ENCODE measurements around the gene GALK2. TPM values are rescaled to one million over a fixed set of nuclear protein-coding genes. Genes with fewer than 3 reads are reported as not detected.

The GALK2 gene
- total RNA-seq, 1 experiment from 2014 or later, result 43.5 TPM

- ChIA-PET POLR2A (interaction anchor here (0.6 to 4.8 kb wide), 3 partner anchors 7 to 958 kb away, joined by 3 to 46 read pairs (median 5); partner anchors contain the start of gene COPS2), CTCF (interaction anchor here (0.6 to 3.4 kb wide), 3 partner anchors 10 to 976 kb away, joined by 3 to 20 read pairs (median 4); no protein-coding TSS in a partner anchor)
- H3K4me3 Mint-ChIP-seq (ENCODE audit: unreplicated experiment), result no peak overlapping the region
- TF ChIP-seq CTCF (IDR thresholded peaks at IDR 0.05; ENCODE audit: unreplicated experiment), result no peak
- H3K27me3 Mint-ChIP-seq (ENCODE audit: insufficient read depth, unreplicated experiment), result no peaks in the 10 kb centered on the region
- H3K9me3 Mint-ChIP-seq (ENCODE audit: unreplicated experiment), result no peaks in the 10 kb centered on the region
- intact Hi-C loops (cut with micrococcal nuclease), result loop anchor here (5.0 kb wide), 1 partner anchor 181 kb away; no protein-coding TSS in a partner anchor
- BruUV-seq (replicated peaks), result no TSS peak
- peaks cover 42% of the 10 kb centered on the region for H3K36me3 Mint-ChIP-seq (ENCODE audit: insufficient read depth, unreplicated experiment)
- peaks cover 34% of the 10 kb centered on the region for H3K4me1 Mint-ChIP-seq (ENCODE audit: insufficient read depth, unreplicated experiment)
- no peak overlapping the region for H3K27ac Mint-ChIP-seq (ENCODE audit: low read depth, unreplicated experiment)
- DNase-seq (ENCODE audit: unreplicated experiment), result no peak
These were observed 21.7 kb upstream of the GALK2 start for GRCh38 chr15:49148298-49148697.

GRCh38 chr15:49148727-49149126 lies 21.3 kb upstream of the GALK2 start:
- BruUV-seq (replicated peaks), result no TSS peak
- H3K36me3 Mint-ChIP-seq (ENCODE audit: insufficient read depth, unreplicated experiment), result peaks cover 38% of the 10 kb centered on the region
- H3K27me3 Mint-ChIP-seq (ENCODE audit: insufficient read depth, unreplicated experiment), result no peaks in the 10 kb centered on the region
- no peak overlapping the region for H3K4me3 Mint-ChIP-seq (ENCODE audit: unreplicated experiment)
- ChIA-PET POLR2A (interaction anchor here (1.7 kb wide), 1 partner anchor 287 kb away, joined by 5 read pairs; no protein-coding TSS in a partner anchor), CTCF (interaction anchor here (0.6 to 3.4 kb wide), 3 partner anchors 11 to 976 kb away, joined by 3 to 20 read pairs (median 4); no protein-coding TSS in a partner anchor)
- no peaks in the 10 kb centered on the region for H3K9me3 Mint-ChIP-seq (ENCODE audit: unreplicated experiment)
- no peak for TF ChIP-seq CTCF (IDR thresholded peaks at IDR 0.05; ENCODE audit: unreplicated experiment)
- intact Hi-C loops (cut with micrococcal nuclease), result loop anchor here (5.0 kb wide), 1 partner anchor 181 kb away; no protein-coding TSS in a partner anchor
- no peak for DNase-seq (ENCODE audit: unreplicated experiment)
- H3K4me1 Mint-ChIP-seq (ENCODE audit: insufficient read depth, unreplicated experiment), result peaks cover 38% of the 10 kb centered on the region
- no peak overlapping the region for H3K27ac Mint-ChIP-seq (ENCODE audit: low read depth, unreplicated experiment)

GRCh38 chr15:49151831-49152230 lies 18.2 kb upstream of the GALK2 start:
- H3K27me3 Mint-ChIP-seq (ENCODE audit: insufficient read depth, unreplicated experiment), result no peaks in the 10 kb centered on the region
- H3K36me3 Mint-ChIP-seq (ENCODE audit: insufficient read depth, unreplicated experiment), result peaks cover 28% of the 10 kb centered on the region
- intact Hi-C loops (cut with micrococcal nuclease), result no loop called here
- H3K9me3 Mint-ChIP-seq (ENCODE audit: unreplicated experiment), result no peaks in the 10 kb centered on the region
- no peak overlapping the region for H3K27ac Mint-ChIP-seq (ENCODE audit: low read depth, unreplicated experiment)
- ChIA-PET POLR2A (interaction anchor here (0.7 to 1.2 kb wide), 2 partner anchors 9 to 263 kb away, joined by 3 to 5 read pairs; no protein-coding TSS in a partner anchor), CTCF (no interaction called here)
- no peak overlapping the region for H3K4me3 Mint-ChIP-seq (ENCODE audit: unreplicated experiment)
- no TSS peak for BruUV-seq (replicated peaks)
- TF ChIP-seq CTCF (IDR thresholded peaks at IDR 0.05; ENCODE audit: unreplicated experiment), result no peak
- peaks cover 32% of the 10 kb centered on the region for H3K4me1 Mint-ChIP-seq (ENCODE audit: insufficient read depth, unreplicated experiment)
- no peak for DNase-seq (ENCODE audit: unreplicated experiment)

- H3K9me3 Mint-ChIP-seq (ENCODE audit: unreplicated experiment), result no peaks in the 10 kb centered on the region
- intact Hi-C loops (cut with micrococcal nuclease), result no loop called here
- no peak overlapping the region for H3K27ac Mint-ChIP-seq (ENCODE audit: low read depth, unreplicated experiment)
- H3K4me1 Mint-ChIP-seq (ENCODE audit: insufficient read depth, unreplicated experiment), result peaks cover 39% of the 10 kb centered on the region
- DNase-seq (ENCODE audit: unreplicated experiment), result no peak
- no TSS peak for BruUV-seq (replicated peaks)
- peaks cover 28% of the 10 kb centered on the region for H3K36me3 Mint-ChIP-seq (ENCODE audit: insufficient read depth, unreplicated experiment)
- ChIA-PET CTCF (interaction anchor here (0.6 kb wide), 1 partner anchor 422 kb away, joined by 4 read pairs; no protein-coding TSS in a partner anchor), POLR2A (interaction anchor here (0.6 to 0.7 kb wide), 3 partner anchors 16 to 30 kb away, joined by 3 read pairs; no protein-coding TSS in a partner anchor)
- TF ChIP-seq CTCF (IDR thresholded peaks at IDR 0.05; ENCODE audit: unreplicated experiment), result no peak
- H3K4me3 Mint-ChIP-seq (ENCODE audit: unreplicated experiment), result peak overlapping the region; percentile 98
- H3K27me3 Mint-ChIP-seq (ENCODE audit: insufficient read depth, unreplicated experiment), result no peaks in the 10 kb centered on the region
These were observed 17.3 kb upstream of the GALK2 start for GRCh38 chr15:49152552-49153312.
